Measurements from ENCODE around the gene WDR45.

WDR45 gene

GRCh38 chrX:49079489-49080428, at the start of gene WDR45:
WDR45 (minus strand) TSS chrX:49079887; CDS start chrX:49078095, 1,792 bp downstream.
- no peaks in the 10 kb centered on the region for H3K9me3 ChIP-seq (ENCODE audit: control insufficient read depth, insufficient read depth, low read depth, low read length)
- H3K4me1 ChIP-seq (ENCODE audit: control insufficient read depth, insufficient read depth, low read length): no peaks in the 10 kb centered on the region
- POLR2A ChIA-PET: interaction anchor here (0.7 to 1.7 kb wide), 9 partner anchors 10 to 159 kb away, joined by 3 to 4 read pairs (median 3); partner anchors contain the start of genes GPKOW, GRIPAP1 and TFE3
- H3K27ac ChIP-seq (ENCODE audit: extremely low read depth, low read depth, low read length): peak within 1 kb of the TSS; percentile 83
- peak within 1 kb of the TSS; percentile 66 for H3K4me3 ChIP-seq (ENCODE audit: low read depth, low read length)
- peaks cover 0 to 33% of the 10 kb centered on the region in 2 experiments; a peak in 1 of 3 replicates for H3K36me3 ChIP-seq (ENCODE audit: control insufficient read depth in 2 of 2, insufficient read depth in 1 of 2, low read length in 2 of 2)
- CTCF ChIA-PET: interaction anchor here (0.6 to 1.0 kb wide), 6 partner anchors 21 to 1372 kb away, joined by 3 to 4 read pairs (median 3); partner anchors contain the start of gene CCDC120
- TF ChIP-seq, protein P1, sequence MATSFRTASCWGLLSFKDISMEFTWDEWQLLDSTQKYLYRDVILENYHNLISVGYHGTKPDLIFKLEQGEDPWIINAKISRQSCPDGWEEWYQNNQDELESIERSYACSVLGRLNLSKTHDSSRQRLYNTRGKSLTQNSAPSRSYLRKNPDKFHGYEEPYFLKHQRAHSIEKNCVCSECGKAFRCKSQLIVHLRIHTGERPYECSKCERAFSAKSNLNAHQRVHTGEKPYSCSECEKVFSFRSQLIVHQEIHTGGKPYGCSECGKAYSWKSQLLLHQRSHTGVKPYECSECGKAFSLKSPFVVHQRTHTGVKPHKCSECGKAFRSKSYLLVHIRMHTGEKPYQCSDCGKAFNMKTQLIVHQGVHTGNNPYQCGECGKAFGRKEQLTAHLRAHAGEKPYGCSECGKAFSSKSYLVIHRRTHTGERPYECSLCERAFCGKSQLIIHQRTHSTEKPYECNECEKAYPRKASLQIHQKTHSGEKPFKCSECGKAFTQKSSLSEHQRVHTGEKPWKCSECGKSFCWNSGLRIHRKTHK (tag by site-specific recombination; IDR thresholded peaks at IDR 0.05): no peak
- TF ChIP-seq ZNF837 (tag by site-specific recombination; IDR thresholded peaks at IDR 0.05) (no peak), ZFP37 (tag by site-specific recombination; IDR thresholded peaks at IDR 0.05) (0 out of 2 replicates have a peak, but pooled peaks have one; percentile 57), ZNF660 (tag by site-specific recombination; IDR thresholded peaks at IDR 0.05) (peak; percentile 72), ZEB2 (tag by site-specific recombination; IDR thresholded peaks at IDR 0.05) (0 out of 2 replicates have a peak, but pooled peaks have one; percentile 55), ZNF274 (IDR thresholded peaks at IDR 0.05; ENCODE audit: low read length) (no peak), ZNF274 (tag by site-specific recombination; IDR thresholded peaks at IDR 0.05; ENCODE audit: borderline replicate concordance) (no peak), ZNF292 (tag by site-specific recombination; IDR thresholded peaks at IDR 0.05; ENCODE audit: borderline replicate concordance, low read depth) (no peak), ZNF223 (tag by site-specific recombination; IDR thresholded peaks at IDR 0.05) (no peak), ZNF350 (tag by site-specific recombination; IDR thresholded peaks at IDR 0.05) (no peak), ZNF112 (tag by site-specific recombination; IDR thresholded peaks at IDR 0.05) (no peak), ZNF184 (tag by site-specific recombination; IDR thresholded peaks at IDR 0.05) (no peak), MEIS1 (CRISPR knock-in tag; IDR thresholded peaks at IDR 0.05; ENCODE audit: borderline replicate concordance) (no peak), YY1 (tag by site-specific recombination; IDR thresholded peaks at IDR 0.05) (0 out of 2 replicates have a peak, but pooled peaks have one; percentile 12), ZNF302 (tag by site-specific recombination; IDR thresholded peaks at IDR 0.05; ENCODE audit: low read depth) (no peak), PRDM10 (tag by site-specific recombination; IDR thresholded peaks at IDR 0.05) (peak; percentile 76), ZNF398 (tag by site-specific recombination; IDR thresholded peaks at IDR 0.05) (peak; percentile 94), ZNF362 (tag by site-specific recombination; IDR thresholded peaks at IDR 0.05) (no peak), BCL11B (tag by site-specific recombination; IDR thresholded peaks at IDR 0.05; ENCODE audit: low read depth) (peak; percentile 16; the same call in 1 of the 2 replicates), ZBTB26 (tag by site-specific recombination; optimal IDR thresholded peaks at IDR 0.05) (peak; percentile 36)
- TF ChIP-seq, protein P2, sequence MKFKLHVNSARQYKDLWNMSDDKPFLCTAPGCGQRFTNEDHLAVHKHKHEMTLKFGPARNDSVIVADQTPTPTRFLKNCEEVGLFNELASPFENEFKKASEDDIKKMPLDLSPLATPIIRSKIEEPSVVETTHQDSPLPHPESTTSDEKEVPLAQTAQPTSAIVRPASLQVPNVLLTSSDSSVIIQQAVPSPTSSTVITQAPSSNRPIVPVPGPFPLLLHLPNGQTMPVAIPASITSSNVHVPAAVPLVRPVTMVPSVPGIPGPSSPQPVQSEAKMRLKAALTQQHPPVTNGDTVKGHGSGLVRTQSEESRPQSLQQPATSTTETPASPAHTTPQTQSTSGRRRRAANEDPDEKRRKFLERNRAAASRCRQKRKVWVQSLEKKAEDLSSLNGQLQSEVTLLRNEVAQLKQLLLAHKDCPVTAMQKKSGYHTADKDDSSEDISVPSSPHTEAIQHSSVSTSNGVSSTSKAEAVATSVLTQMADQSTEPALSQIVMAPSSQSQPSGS (tag by site-specific recombination; IDR thresholded peaks at IDR 0.05; ENCODE audit: low read depth): no peak
- TF ChIP-seq, protein P3, sequence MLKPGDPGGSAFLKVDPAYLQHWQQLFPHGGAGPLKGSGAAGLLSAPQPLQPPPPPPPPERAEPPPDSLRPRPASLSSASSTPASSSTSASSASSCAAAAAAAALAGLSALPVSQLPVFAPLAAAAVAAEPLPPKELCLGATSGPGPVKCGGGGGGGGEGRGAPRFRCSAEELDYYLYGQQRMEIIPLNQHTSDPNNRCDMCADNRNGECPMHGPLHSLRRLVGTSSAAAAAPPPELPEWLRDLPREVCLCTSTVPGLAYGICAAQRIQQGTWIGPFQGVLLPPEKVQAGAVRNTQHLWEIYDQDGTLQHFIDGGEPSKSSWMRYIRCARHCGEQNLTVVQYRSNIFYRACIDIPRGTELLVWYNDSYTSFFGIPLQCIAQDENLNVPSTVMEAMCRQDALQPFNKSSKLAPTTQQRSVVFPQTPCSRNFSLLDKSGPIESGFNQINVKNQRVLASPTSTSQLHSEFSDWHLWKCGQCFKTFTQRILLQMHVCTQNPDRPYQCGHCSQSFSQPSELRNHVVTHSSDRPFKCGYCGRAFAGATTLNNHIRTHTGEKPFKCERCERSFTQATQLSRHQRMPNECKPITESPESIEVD (tag by site-specific recombination; IDR thresholded peaks at IDR 0.05): no peak

Data from HEK293 (cell line).